Fibroblast of peridontal ligament (primary cell): Measurements from ENCODE around the gene RAD51B.
"Not testable (repeated sequence)": the region's sequence is repeated elsewhere in the genome, so short reads cannot be mapped to it uniquely, and the experiment has no call there.

Source experiments
- DNase-seq: peaks from one replicate; pipeline ENCODE4 v3.0.0-alpha.2; 2010; ENCODE audit errors: extremely low read depth

Gene RAD51B

GRCh38 chr14:68300608-68301007 lies 481.0 kb downstream of the RAD51B start:
- no peak for DNase-seq

DNA sequence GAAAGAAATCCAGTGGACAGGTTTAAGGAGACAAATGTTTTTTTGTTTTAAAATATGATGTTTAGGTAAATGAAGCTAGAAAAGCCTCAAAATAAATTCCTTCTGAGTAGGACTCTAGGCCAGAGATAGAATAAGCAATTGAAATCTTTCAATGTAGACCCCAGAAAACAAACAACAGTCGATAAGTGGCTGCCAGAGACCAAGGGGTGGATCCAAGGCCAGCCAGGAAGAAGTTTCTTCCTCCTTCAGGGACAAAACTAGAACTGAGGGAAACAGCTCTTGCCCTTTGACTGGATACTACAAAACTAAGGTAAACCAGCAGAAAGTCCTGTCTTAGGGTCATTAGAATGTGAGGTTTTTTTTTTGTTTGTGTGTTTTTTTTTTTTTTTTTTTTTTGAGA lies 481.6 kb downstream of the RAD51B start:
- DNase-seq = no peak

DNA sequence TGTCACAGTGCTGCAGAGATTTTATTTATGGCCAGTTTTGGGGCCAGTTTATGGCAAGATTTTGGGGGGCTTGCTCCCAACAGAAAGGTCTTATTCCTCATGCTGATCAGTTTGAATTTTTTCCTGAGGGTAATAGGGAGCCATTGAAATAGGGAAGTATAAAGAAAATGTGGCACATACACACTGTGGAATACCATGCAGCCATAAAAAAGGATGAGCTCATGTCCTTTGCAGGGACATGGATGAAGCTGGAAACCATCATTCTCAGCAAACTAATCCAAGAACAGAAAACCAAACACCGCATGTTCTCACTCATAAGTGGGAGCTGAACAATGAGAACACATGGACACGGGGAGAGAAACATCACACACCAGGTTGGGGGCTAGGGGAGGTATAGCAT lies 483.4 kb downstream of the RAD51B start:
- not testable (repeated sequence) for DNase-seq

DNA sequence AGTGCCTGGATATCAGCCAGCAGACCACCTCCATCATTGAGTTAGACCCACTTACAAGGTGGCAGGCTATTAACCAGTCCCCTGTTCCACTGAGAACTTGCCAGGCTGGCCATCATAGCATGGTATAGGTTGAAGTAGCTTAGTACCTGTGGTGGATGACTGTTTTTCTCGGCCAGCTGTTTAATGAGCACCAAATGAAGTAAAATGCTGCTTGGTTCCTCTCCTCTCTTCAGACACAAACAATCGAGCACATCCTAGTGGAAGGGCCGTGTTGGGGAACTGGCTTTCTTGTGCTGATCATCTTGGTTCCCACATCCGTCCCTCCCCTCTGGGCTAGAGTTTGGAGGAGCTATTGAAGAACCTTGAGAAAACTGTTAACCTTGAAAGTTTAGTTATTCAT lies 486.2 kb downstream of the RAD51B start:
- no peak for DNase-seq

GRCh38 chr14:68306265-68306933 lies 486.8 kb downstream of the RAD51B start:
- DNase-seq = no peak

- DNase-seq = peak; percentile 74
These were observed 487.6 kb downstream of the RAD51B start for GRCh38 chr14:68306934-68307789.

DNA sequence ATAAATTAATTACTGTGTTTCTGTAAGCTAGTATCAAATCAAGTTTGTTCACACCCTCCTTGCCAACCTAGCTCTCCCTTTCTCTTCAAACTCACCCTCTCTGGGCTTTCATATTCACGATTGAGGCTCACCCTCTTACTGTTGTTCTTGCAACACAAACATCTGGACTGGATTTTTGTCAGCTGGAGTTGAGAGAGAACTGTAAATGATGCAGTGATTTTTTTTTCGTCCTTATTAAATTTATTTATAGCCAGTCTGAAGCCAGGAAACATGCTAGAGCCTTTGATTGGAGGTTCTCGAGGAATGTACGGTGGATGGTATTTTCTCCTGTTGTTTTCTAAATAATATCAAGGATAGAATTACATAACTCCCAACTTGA lies 488.2 kb downstream of the RAD51B start:
- DNase-seq = peak; percentile 88

DNA sequence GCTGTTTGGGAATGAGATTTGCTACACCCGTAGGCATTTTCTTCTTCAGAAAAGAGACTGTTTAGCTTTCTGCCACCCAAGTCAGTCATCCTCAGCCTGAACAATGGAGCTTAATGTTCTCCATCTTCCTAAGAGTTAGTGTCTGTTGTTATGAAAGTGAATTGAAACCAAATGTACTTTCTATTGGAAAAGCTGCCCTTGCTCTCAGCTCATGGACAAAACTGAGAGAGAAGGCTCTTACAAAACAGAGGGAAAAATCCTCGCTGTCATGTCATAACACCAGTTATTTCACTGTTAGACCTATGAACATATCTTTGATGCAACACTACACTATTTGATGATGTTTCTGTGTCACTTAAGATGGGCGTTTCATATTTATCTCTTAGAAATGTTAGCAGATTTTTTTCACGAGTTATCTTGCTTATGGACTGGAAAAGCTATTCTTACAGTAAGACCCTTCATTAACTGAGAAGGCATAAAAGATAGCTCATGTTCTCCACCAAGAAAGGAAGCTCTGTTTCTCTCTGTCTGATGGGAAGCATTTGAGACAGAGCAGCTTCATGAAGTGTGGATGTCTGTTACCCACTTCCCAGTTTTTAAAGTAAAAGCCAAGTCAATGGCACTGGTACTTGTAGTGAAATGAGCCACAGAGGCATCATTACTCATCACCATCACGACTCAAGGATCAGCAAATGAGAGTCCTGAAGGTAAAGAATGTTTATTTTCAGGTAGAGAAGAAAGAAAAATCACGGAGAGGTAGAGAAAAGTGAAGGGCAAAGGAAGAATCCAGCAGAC lies 489.3 kb downstream of the RAD51B start:
- DNase-seq = peak; percentile 75

GRCh38 chr14:68309616-68310015 lies 490.0 kb downstream of the RAD51B start:
- no peak for DNase-seq

- DNase-seq = no peak
These were observed 492.7 kb downstream of the RAD51B start for GRCh38 chr14:68312300-68312699.

DNA sequence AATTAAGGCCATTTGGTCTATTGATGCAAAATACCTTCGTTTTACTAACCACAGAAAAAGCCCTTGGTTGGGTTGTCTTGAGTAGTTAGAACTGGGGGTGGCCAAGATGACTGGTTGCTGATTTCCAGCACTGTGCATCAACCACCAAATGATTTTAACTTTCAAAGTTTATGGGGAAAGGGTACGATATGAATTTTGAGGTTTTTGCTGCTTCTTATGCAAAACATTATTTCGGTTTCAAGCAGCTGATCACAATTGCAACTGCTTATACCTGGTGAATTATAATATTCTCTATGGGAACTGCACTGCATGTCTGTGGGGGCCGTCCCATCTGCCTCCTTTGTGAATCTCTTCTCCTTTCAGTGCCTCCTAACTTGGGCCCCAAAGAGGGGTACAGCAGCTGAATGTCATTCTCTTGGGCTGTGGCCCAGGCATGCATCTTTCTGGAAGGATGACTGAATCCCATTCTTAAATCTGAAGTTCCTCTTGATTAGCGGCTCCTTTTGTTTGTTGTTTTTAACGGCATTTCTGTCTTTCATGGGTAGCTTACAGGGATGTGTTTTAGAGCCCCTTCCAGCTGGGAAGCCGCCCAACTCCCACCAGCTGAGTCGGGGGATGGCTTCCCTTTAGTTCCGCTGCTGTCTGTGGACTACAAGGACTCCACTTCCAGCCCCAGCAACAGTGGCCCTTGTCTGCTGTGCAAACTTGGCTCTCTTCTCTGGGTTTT lies 493.5 kb downstream of the RAD51B start:
- no peak for DNase-seq

GRCh38 chr14:68314642-68315041 lies 495.1 kb downstream of the RAD51B start:
- no peak for DNase-seq

DNA sequence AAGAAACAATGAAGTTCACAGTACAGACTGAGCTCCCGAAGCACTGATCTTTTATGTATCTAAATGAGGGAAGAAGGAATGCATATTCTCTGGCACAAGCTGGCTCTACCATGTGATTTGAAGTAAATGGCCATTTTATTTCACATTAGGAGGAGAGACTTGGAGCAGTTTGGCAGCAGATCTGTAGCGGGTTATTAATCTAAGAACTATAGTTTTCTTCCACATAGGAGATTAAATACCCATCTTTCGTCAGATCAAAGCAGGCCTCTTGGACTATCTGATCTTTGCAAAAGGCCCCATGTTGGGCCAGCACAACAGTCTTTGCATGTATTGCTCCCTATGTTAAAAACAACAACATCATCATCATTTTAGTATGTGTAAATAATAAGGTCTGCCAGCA lies 495.5 kb downstream of the RAD51B start:
- DNase-seq = no peak

DNA sequence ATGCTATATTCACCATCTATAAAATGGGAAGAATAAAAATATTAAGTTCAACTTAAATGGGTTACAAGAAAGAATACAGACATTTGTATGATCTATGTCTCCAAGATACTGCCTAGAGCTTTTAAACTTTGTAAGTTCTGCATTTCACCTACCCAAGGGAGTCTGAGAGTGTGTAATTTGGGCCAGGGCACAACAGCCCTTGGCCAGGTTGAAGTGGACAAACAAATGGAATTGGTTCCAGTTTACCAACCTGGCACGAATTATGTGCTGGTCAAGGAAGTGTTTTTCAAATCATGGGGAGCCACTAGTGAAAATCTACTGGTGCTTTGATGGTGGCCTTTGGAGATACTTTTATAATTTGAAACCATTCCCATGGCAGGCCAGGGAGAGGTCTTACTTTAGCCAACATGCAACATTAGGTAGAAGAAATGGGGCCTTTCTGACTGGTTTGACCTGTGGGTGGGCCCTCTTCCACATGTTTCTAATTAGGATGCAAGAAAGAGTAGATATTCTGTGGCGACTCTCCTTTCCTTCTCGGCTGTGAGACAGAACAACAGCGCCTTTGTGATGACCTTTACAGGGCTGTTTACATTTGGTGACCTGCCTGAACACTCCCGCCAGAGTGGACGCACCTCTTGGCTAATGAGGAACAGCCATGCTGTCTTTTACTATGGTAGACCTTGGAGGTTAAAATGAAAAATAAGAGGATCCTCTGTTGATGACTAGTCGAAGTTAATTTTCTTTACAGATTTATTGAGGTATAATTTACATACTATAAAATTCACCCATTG lies 496.7 kb downstream of the RAD51B start:
- DNase-seq = no peak

GRCh38 chr14:68317239-68317638 lies 497.7 kb downstream of the RAD51B start:
- DNase-seq = no peak

- DNase-seq = no peak
These were observed 499.2 kb downstream of the RAD51B start for GRCh38 chr14:68318828-68319227.

GRCh38 chr14:68320495-68320894 lies 500.9 kb downstream of the RAD51B start:
- DNase-seq = no peak

- no peak for DNase-seq
These were observed 503.5 kb downstream of the RAD51B start for GRCh38 chr14:68322940-68323620.

DNA sequence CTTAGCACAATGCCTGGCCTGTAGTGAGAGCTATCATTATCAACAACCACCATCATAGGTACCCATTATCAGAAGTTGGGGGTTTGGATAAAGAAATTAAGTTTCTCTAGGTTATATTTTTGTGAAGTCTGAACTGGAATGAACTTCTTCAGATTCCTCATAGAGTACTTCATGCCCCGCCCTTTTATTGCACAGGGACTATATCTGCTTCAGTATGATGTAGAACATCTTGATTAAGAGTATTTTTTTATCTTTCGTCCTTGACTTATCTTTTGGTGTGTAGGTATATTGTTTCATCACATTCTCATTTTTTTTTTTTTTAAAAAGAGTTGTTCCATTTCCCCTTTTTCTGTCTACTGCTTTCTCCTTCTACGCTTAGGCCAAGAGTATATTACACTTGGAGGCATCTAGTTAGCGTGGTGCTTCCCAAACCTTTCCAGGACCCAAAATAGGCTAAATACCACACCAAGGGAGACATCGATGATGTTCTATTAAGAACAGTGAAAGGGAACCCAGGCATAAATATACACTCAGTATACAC lies 505.8 kb downstream of the RAD51B start:
- no peak for DNase-seq

GRCh38 chr14:68327231-68327630 lies 507.7 kb downstream of the RAD51B start:
- no peak for DNase-seq
